ENCODE results near the gene TNFRSF19.
A peak's percentile ranks its signal among the peaks of the same experiment; 100 is the strongest.

TNFRSF19 gene

GRCh38 chr13:23687614-23688013, 117.4 kb downstream of the TNFRSF19 start:
- DNase-seq, result no peak
- no peak for TF ChIP-seq CTCF (IDR thresholded peaks at IDR 0.05)
- H3K36me3 Mint-ChIP-seq (ENCODE audit: low read depth), result no peaks in the 10 kb centered on the region
- peaks cover 7% of the 10 kb centered on the region for H3K4me1 Mint-ChIP-seq
- no peak overlapping the region for H3K27ac Mint-ChIP-seq
- H3K9me3 Mint-ChIP-seq, result peaks cover 41% of the 10 kb centered on the region
- H3K27me3 Mint-ChIP-seq (ENCODE audit: low read depth, poor library complexity), result no peaks in the 10 kb centered on the region
- no peak overlapping the region for H3K4me3 Mint-ChIP-seq

- peaks cover 34% of the 10 kb centered on the region for H3K9me3 Mint-ChIP-seq
- no peak overlapping the region for H3K4me3 Mint-ChIP-seq
- TF ChIP-seq CTCF (IDR thresholded peaks at IDR 0.05), result no peak
- H3K27me3 Mint-ChIP-seq (ENCODE audit: low read depth, poor library complexity), result no peaks in the 10 kb centered on the region
- no peak for DNase-seq
- no peak overlapping the region for H3K27ac Mint-ChIP-seq
- H3K4me1 Mint-ChIP-seq, result peaks cover 10% of the 10 kb centered on the region
- H3K36me3 Mint-ChIP-seq (ENCODE audit: low read depth), result no peaks in the 10 kb centered on the region
Observed at GRCh38 chr13:23688336-23688735, 118.1 kb downstream of the TNFRSF19 start.

GRCh38 chr13:23690668-23691067, 120.5 kb downstream of the TNFRSF19 start:
- no peak for DNase-seq
- peaks cover 16% of the 10 kb centered on the region for H3K9me3 Mint-ChIP-seq
- TF ChIP-seq CTCF (IDR thresholded peaks at IDR 0.05), result no peak

GRCh38 chr13:23692816-23693215, 122.6 kb downstream of the TNFRSF19 start:
- Mint-ChIP-seq H3K4me1 (peaks cover 25% of the 10 kb centered on the region), H3K36me3 (ENCODE audit: low read depth) (peaks cover 5% of the 10 kb centered on the region), H3K27ac (peak overlapping the region; percentile 19), H3K27me3 (ENCODE audit: low read depth, poor library complexity) (no peaks in the 10 kb centered on the region), H3K4me3 (no peak overlapping the region), H3K9me3 (peaks cover 5% of the 10 kb centered on the region)
- TF ChIP-seq CTCF (IDR thresholded peaks at IDR 0.05), result no peak
- no peak for DNase-seq

More at GRCh38 chr13:23690668-23691067, 120.5 kb downstream of the TNFRSF19 start:
- Mint-ChIP-seq H3K36me3 (ENCODE audit: low read depth) (peaks cover 5% of the 10 kb centered on the region), H3K27ac (no peak overlapping the region), H3K4me3 (no peak overlapping the region), H3K27me3 (ENCODE audit: low read depth, poor library complexity) (no peaks in the 10 kb centered on the region), H3K4me1 (peaks cover 15% of the 10 kb centered on the region)

GRCh38 chr13:23695196-23695595, 125.0 kb downstream of the TNFRSF19 start:
- H3K4me1 Mint-ChIP-seq, result peaks cover 19% of the 10 kb centered on the region
- no peak for DNase-seq
- no peak overlapping the region for H3K27ac Mint-ChIP-seq
- H3K9me3 Mint-ChIP-seq, result peaks cover 5% of the 10 kb centered on the region
- peaks cover 5% of the 10 kb centered on the region for H3K36me3 Mint-ChIP-seq (ENCODE audit: low read depth)
- H3K27me3 Mint-ChIP-seq (ENCODE audit: low read depth, poor library complexity), result no peaks in the 10 kb centered on the region
- no peak for TF ChIP-seq CTCF (IDR thresholded peaks at IDR 0.05)
- H3K4me3 Mint-ChIP-seq, result no peak overlapping the region

- Mint-ChIP-seq H3K36me3 (ENCODE audit: low read depth) (peaks cover 5% of the 10 kb centered on the region), H3K9me3 (peaks cover 5% of the 10 kb centered on the region), H3K27me3 (ENCODE audit: low read depth, poor library complexity) (no peaks in the 10 kb centered on the region), H3K27ac (peak overlapping the region; percentile 45), H3K4me3 (no peak overlapping the region), H3K4me1 (peaks cover 25% of the 10 kb centered on the region)
- no peak for TF ChIP-seq CTCF (IDR thresholded peaks at IDR 0.05)
- DNase-seq, result no peak
Observed at GRCh38 chr13:23695711-23696464, 125.7 kb downstream of the TNFRSF19 start.

All from nephron progenitor cell (in vitro differentiated cells).